T-helper 1 cell treated with Interleukin-12 subunit alpha and Interleukin-12 subunit beta and Interleukin-4 antibody, amounts not matched to agents 30 μg/mL and 1 μg/mL, for 36 hours (primary cell): ENCODE results near the gene MASP2.
A peak's percentile ranks its signal among the peaks of the same experiment; 100 is the strongest.
"Not testable (repeated sequence)": the region's sequence is repeated elsewhere in the genome, so short reads cannot be mapped to it uniquely, and the experiment has no call there.

Experiments
- H3K27ac Mint-ChIP-seq: one replicate; pipeline ENCODE4 v1.8.0; 2021; ENCODE audit warnings: mild to moderate bottlenecking, mixed read lengths
- H3K27me3 Mint-ChIP-seq: one replicate; pipeline ENCODE4 v1.8.0; 2021; ENCODE audit warnings: low read depth, mixed read lengths
- H3K36me3 Mint-ChIP-seq: one replicate; pipeline ENCODE4 v1.8.0; 2021; ENCODE audit warnings: low read depth, mixed read lengths
- H3K4me1 Mint-ChIP-seq: one replicate; pipeline ENCODE4 v1.8.0; 2021; ENCODE audit warnings: low read depth, mixed read lengths
- H3K4me3 Mint-ChIP-seq: one replicate; pipeline ENCODE4 v1.8.0; 2021; ENCODE audit warnings: mild to moderate bottlenecking, moderate library complexity, mixed read lengths
- H3K9me3 Mint-ChIP-seq: one replicate; pipeline ENCODE4 v1.8.0; 2021; ENCODE audit warnings: mixed read lengths

The MASP2 gene

DNA sequence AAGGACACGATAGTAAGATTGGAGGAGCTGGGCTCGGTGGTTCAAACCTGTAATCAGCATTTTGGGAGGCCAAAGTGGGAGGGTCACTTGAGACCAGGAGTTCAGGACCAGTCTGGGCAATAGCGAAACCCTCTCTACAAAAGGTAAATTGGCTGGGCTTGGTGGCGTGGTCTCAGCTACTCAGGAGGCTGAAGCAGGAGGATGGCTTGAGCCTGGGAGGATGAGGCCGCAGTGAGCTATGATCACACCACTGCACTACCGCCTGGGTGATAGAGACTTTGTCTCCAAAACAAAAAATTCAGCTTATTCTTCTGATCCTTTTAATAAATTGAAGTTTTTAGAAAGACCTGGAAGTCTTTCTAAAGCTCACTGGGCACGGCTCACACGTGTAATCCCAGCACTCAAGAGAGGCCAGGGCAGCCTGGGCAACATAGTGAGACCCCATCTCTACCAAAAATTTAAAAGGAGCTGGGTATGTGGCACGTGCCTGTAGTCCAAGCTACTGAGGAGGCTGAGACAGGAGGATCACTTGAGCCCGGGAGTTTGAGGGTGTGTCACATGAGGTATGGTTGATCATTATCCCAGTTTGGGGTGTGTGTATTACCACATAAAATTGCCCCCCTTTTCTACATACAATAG, 15.3 kb downstream of the MASP2 start:
- H3K4me1 Mint-ChIP-seq = peaks cover 2% of the 10 kb centered on the region
- H3K27me3 Mint-ChIP-seq = no peaks in the 10 kb centered on the region
- peaks cover 8% of the 10 kb centered on the region for H3K36me3 Mint-ChIP-seq
- H3K27ac Mint-ChIP-seq = no peak overlapping the region
- H3K4me3 Mint-ChIP-seq = no peak overlapping the region
- no peaks in the 10 kb centered on the region for H3K9me3 Mint-ChIP-seq

DNA sequence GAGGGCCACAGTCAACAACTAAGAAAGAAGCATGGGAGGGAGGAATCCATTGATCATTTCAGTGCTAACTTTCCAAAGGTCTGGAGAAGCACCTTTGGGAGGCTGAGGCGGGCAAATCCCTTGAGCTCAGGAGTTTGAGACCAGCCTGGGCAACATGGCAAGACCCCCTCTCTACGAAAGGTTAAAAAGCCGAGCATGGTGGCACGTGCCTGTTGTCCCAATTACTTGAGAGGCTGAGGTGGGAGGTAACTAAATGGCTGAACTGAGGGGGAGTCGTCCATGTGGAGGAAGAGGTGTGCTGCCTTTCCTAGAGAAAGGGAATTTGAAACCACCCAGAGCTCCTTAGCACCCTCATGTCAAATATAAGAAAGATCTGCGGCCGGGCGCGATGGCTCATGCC, 16.2 kb downstream of the MASP2 start:
- peaks cover 13% of the 10 kb centered on the region for H3K36me3 Mint-ChIP-seq
- H3K4me3 Mint-ChIP-seq = no peak overlapping the region
- no peaks in the 10 kb centered on the region for H3K9me3 Mint-ChIP-seq
- peaks cover 2% of the 10 kb centered on the region for H3K4me1 Mint-ChIP-seq
- H3K27ac Mint-ChIP-seq = no peak overlapping the region
- H3K27me3 Mint-ChIP-seq = no peaks in the 10 kb centered on the region

DNA sequence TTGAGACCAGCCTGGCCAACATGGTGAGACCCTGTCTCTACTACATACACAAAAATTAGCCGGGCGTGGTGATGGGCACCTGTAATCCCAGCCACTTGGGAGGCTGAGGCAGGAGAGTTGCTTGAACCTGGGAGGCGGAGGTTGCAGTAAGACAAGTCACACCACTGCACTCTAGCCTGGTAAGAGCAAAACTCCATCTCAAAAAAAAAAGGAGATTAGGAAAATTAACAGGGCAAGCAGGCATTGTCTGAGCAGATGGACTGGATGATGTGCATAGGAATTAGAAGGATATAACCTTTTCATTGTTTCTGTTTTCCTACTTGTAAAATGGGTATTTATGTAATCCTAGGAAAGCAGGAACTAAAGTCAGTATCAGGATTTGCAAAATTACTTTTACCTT, 19.0 kb downstream of the MASP2 start:
- Mint-ChIP-seq H3K4me1 (peaks cover 5% of the 10 kb centered on the region), H3K9me3 (no peaks in the 10 kb centered on the region), H3K4me3 (no peak overlapping the region), H3K36me3 (peaks cover 32% of the 10 kb centered on the region), H3K27ac (no peak overlapping the region), H3K27me3 (no peaks in the 10 kb centered on the region)

DNA sequence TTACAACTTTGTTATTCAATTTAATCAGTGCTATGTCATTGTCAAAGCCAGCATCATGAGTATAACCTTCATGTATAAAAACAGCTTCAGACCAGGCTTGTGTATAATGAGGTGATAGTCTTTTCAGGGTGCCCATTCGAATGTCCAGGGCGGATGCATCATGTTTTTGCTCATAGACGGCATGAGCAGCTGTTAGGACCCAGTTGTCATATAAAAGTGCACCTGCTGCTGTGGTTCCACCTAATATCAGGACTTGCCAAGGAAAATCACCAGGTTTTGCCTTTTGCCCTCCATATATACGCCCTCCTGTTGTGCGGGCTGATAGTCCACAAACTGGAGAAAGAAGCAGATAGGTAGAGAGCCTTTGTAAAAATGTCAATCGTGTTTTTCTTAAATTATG, 19.7 kb downstream of the MASP2 start:
- Mint-ChIP-seq H3K9me3 (no peaks in the 10 kb centered on the region), H3K27ac (no peak overlapping the region), H3K4me3 (no peak overlapping the region), H3K36me3 (peaks cover 35% of the 10 kb centered on the region), H3K27me3 (no peaks in the 10 kb centered on the region), H3K4me1 (peaks cover 6% of the 10 kb centered on the region)

DNA sequence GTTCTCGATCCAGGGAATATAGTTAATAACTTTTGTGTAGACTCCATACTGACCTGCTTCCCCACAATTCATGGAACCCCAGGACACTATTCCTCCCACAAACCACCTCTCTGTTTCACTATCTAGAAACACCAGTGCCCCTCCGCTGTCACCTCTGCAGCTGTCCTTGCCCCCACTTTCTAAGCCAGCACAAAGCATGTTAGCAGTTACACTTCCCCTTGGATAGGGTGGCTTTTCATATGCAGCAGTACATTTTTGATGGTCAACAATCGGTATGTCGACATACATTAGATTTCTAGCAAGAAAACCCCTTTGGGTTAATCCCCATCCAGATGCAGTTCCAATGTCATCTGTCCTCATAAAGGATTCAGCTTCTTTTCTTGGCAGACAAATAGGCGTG, 20.1 kb downstream of the MASP2 start:
- Mint-ChIP-seq H3K27me3 (no peaks in the 10 kb centered on the region), H3K9me3 (no peaks in the 10 kb centered on the region), H3K4me1 (peaks cover 8% of the 10 kb centered on the region), H3K4me3 (no peak overlapping the region), H3K27ac (no peak overlapping the region), H3K36me3 (peaks cover 37% of the 10 kb centered on the region)

DNA sequence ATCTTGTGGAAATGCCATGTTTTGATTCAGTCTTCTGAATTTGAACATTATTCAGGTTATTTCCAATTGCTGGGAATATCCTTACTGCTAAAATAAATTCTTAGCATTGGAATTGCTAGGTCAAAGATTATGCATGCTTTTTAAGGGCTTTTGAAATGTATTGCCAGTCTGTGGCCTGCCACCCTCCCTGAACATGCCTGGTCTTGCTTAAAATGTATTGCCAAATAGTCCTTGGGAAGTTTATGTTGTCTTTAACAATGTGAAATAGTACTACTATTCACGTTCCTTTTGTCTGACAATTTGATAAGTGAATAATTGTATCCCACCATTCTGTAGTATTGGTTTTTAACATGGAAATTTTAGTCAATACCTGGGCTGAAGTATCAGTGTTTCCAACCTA, 21.0 kb downstream of the MASP2 start:
- Mint-ChIP-seq H3K27me3 (no peaks in the 10 kb centered on the region), H3K27ac (no peak overlapping the region)

DNA sequence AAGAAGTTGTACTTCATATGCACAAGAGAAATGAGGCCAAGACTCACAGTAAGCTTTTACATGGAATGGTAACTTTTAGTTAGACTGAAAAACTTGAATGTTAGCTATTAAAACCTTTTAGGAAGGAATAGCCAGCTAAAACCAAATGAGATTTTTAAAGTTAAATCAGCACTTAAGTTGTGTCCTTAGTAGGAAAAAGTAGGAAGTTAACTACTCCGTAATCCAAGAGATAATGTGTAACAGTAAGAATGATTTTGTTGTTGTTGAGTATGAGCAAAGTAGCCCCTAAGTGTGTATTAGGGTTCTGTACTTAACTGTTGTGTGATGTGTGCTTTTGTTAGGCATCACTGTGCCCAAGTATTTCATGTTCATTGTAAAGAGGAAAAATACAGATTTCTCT, 21.4 kb downstream of the MASP2 start:
- peaks cover 8% of the 10 kb centered on the region for H3K4me1 Mint-ChIP-seq
- no peaks in the 10 kb centered on the region for H3K9me3 Mint-ChIP-seq
- H3K36me3 Mint-ChIP-seq = peaks cover 36% of the 10 kb centered on the region
- no peak overlapping the region for H3K27ac Mint-ChIP-seq
- no peak overlapping the region for H3K4me3 Mint-ChIP-seq
- no peaks in the 10 kb centered on the region for H3K27me3 Mint-ChIP-seq

More for the DNA sequence above, 21.0 kb downstream of the MASP2 start:
- Mint-ChIP-seq H3K4me1 (peaks cover 8% of the 10 kb centered on the region), H3K9me3 (no peaks in the 10 kb centered on the region), H3K4me3 (no peak overlapping the region), H3K36me3 (peaks cover 39% of the 10 kb centered on the region)

DNA sequence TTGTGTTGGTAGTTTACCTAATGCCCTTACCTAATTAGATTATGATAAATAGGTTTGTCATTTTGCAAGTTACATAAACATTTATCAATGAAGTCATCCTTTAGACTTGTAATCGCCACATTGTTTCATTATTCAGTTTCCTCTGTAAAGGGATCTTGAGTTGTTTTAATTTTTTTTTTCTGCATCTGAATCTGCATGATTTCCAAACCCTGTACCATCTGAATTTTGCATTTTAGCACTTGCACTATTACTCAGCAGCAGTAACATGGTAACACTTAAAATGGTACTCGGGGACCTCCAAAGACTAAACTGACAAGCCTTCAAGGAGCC, 22.2 kb downstream of the MASP2 start:
- no peak overlapping the region for H3K4me3 Mint-ChIP-seq
- H3K27me3 Mint-ChIP-seq = no peaks in the 10 kb centered on the region
- peaks cover 8% of the 10 kb centered on the region for H3K4me1 Mint-ChIP-seq
- H3K36me3 Mint-ChIP-seq = peaks cover 40% of the 10 kb centered on the region
- no peaks in the 10 kb centered on the region for H3K9me3 Mint-ChIP-seq
- H3K27ac Mint-ChIP-seq = no peak overlapping the region

DNA sequence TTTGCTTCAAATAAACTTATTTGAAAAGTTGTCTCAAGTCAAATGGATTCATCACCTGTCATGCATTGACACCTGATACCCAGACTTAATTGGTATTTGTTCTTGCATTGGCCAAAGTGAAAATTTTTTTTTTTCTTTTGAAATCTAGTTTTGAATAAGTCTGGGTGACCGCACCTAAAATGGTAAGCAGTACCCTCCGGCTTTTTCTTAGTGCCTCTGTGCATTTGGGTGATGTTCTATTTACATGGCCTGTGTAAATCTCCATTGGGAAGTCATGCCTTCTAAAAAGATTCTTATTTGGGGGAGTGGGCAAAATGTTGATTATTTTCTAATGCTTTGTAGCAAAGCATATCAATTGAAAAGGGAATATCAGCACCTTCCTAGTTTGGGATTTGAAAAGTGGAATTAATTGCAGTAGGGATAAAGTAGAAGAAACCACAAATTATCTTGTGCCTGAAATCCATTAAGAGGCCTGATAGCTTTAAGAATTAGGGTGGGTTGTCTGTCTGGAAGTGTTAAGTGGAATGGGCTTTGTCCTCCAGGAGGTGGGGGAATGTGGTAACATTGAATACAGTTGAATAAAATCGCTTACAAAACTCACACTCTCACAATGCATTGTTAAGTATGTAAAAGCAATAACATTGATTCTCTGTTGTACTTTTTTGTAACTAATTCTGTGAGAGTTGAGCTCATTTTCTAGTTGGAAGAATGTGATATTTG, 22.7 kb downstream of the MASP2 start:
- Mint-ChIP-seq H3K4me3 (no peak overlapping the region), H3K36me3 (peaks cover 42% of the 10 kb centered on the region), H3K9me3 (no peaks in the 10 kb centered on the region), H3K27ac (no peak overlapping the region), H3K27me3 (no peaks in the 10 kb centered on the region), H3K4me1 (peaks cover 8% of the 10 kb centered on the region)

DNA sequence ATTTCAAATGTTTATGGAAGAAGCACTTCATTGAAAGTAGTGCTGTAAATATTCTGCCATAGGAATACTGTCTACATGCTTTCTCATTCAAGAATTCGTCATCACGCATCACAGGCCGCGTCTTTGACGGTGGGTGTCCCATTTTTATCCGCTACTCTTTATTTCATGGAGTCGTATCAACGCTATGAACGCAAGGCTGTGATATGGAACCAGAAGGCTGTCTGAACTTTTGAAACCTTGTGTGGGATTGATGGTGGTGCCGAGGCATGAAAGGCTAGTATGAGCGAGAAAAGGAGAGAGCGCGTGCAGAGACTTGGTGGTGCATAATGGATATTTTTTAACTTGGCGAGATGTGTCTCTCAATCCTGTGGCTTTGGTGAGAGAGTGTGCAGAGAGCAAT, 23.8 kb downstream of the MASP2 start:
- no peak overlapping the region for H3K4me3 Mint-ChIP-seq
- no peak overlapping the region for H3K27ac Mint-ChIP-seq
- H3K27me3 Mint-ChIP-seq = no peaks in the 10 kb centered on the region
- H3K9me3 Mint-ChIP-seq = no peaks in the 10 kb centered on the region
- peaks cover 50% of the 10 kb centered on the region for H3K36me3 Mint-ChIP-seq
- peaks cover 12% of the 10 kb centered on the region for H3K4me1 Mint-ChIP-seq

DNA sequence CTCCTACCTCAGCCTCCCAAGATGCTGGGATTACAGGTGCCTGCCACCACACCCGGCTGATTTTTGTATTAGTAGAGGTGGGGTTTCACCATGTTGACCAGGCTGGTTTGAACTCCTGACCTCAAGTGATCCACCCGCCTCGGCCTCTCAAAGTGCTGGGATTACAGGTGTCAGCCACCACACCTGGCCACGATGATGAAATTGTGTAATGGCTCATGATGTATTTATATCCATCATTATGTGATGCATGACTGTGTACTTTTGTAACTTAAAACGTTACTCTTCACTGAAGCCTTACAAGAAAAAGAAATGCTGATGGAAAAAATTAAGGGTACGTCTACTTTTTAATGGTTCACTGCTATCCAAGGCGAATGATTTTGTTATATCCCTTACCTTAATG, 27.1 kb downstream of the MASP2 start:
- no peaks in the 10 kb centered on the region for H3K27me3 Mint-ChIP-seq
- no peak overlapping the region for H3K4me3 Mint-ChIP-seq
- H3K27ac Mint-ChIP-seq = no peak overlapping the region
- no peaks in the 10 kb centered on the region for H3K9me3 Mint-ChIP-seq
- H3K4me1 Mint-ChIP-seq = peaks cover 17% of the 10 kb centered on the region
- peaks cover 47% of the 10 kb centered on the region for H3K36me3 Mint-ChIP-seq

DNA sequence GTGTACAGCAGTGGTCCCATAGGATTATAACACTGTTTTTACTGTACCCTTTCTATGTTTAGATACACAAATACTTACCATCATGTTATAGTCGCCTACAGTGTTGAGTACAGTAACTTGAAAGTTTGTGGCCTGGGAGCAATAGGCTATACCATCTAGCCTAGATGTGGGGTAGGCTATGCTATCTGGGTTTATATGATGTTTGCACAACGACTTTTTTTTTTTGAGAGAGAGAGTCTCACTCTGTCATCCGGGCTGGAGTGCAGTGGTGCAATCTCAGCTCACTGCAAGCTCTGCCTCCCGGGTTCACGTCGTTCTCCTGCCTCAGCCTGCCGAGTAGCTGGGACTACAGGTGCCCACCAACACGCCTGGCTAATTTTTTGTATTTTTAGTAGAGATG, 27.7 kb downstream of the MASP2 start:
- H3K9me3 Mint-ChIP-seq, H3K27me3 Mint-ChIP-seq, H3K27ac Mint-ChIP-seq, H3K4me3 Mint-ChIP-seq: not testable (repeated sequence)
- peaks cover 22% of the 10 kb centered on the region for H3K4me1 Mint-ChIP-seq
- peaks cover 48% of the 10 kb centered on the region for H3K36me3 Mint-ChIP-seq

DNA sequence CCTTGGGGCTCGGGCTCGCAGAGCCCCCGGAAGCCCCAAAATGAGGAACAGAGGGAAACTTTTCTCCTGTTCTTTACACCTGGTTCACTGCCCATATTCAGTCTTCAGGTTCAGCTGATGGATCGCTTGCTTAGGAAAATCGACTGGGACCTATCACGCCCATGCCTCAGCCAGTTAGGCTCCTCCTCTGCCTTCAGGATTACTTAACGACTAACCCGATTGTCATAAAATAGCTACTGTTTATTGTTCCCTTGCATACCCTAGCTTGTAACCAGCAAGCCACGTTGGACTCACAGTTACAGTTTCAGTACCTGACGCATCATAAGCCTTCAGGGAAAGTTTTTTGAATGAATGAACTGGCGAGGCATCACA, 33.9 kb downstream of the MASP2 start:
- H3K27me3 Mint-ChIP-seq = no peaks in the 10 kb centered on the region
- peaks cover 29% of the 10 kb centered on the region for H3K36me3 Mint-ChIP-seq
- H3K9me3 Mint-ChIP-seq = no peaks in the 10 kb centered on the region
- peak overlapping the region; percentile 87 for H3K4me3 Mint-ChIP-seq
- H3K4me1 Mint-ChIP-seq = peaks cover 19% of the 10 kb centered on the region
- peak overlapping the region; percentile 88 for H3K27ac Mint-ChIP-seq

DNA sequence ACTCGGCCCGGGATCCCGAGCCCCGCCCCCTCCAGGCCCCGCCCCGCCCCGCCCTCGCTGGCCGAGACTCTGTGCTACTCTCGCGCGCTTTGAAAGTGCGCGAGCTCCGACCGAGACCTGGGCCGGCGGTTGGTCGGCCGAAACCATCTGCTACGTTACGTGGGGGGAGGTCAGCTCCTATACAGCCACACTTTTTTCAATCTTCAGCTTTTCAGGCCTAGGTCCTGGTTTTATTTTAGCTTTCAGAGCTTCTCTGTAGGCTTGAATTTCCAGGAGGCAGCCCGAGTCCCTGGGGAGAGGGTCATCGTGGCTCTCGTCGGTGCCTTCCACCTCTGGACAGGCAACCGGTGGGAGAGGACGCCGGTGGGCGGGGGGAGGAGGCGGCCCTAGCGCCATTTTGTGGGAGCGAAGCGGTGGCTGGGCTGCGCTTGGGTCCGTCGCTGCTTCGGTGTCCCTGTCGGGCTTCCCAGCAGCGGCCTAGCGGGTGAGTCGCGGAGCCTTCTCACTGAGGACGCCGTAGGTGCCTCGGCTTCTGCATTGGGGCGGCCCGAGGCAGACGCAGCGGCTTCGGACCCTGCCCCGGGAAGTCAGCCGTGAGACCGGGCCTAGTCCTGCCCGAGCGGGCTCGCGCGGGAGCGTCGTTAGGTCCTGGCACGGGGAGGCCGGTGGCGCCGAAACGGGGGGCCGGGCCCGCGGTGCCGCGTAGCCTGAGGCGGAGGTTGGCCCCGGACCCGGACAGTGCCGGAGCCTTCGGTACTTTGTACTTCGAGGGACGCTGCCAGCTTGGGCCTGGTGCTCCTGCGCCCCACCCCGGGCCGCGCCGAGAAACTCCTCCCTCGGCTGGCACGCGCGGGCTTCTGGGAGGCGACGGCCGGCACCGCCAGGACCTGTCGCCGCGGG, 34.5 kb downstream of the MASP2 start, which contains the start of gene TARDBP:
TARDBP (plus strand) TSS at position 395 of the 900 bp plus-strand sequence. CDS start 1,074 bp downstream, outside the sequence.
- peaks cover 17% of the 10 kb centered on the region for H3K4me1 Mint-ChIP-seq
- peak within 1 kb of the TSS; percentile 87 for H3K4me3 Mint-ChIP-seq
- peaks cover 27% of the 10 kb centered on the region for H3K36me3 Mint-ChIP-seq
- peak within 1 kb of the TSS; percentile 99 for H3K27ac Mint-ChIP-seq
- no peaks in the 10 kb centered on the region for H3K27me3 Mint-ChIP-seq
- no peaks in the 10 kb centered on the region for H3K9me3 Mint-ChIP-seq

DNA sequence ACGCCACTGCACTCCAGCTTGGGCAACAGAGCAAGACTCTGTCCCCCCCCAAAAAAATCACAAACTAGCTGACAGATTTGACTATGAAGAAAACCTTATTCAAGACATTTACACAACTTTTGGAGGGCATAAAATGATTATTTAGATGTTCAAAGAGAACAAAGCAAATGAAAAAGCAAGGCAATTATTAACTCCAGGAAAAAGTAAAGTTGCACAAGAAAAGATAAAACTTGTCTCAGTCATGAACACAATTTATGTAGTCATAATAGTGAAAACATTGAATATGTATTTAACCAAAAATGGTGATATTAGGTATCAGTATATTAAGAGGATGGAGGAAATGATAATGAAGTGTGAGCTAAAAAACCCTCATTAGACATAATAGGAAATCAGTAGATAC, 46.5 kb downstream of the MASP2 start:
- Mint-ChIP-seq H3K4me1 (no peaks in the 10 kb centered on the region), H3K36me3 (no peaks in the 10 kb centered on the region)

More for the DNA sequence above, 46.5 kb downstream of the MASP2 start:
- H3K9me3 Mint-ChIP-seq = no peaks in the 10 kb centered on the region
- no peaks in the 10 kb centered on the region for H3K27me3 Mint-ChIP-seq
- no peak overlapping the region for H3K27ac Mint-ChIP-seq
- no peak overlapping the region for H3K4me3 Mint-ChIP-seq
